Tibial nerve (tissue), 3 donors: Measurements from ENCODE around the gene PYGL.

Experiments used
- CTCF ChIP-seq, 5 experiments: fragments of 200-600 bp in 3 of 5; fragments of 450-650 bp in 2 of 5; sonication (generic) in 3 of 5; IDR thresholded peaks; one replicate each; pipeline ENCODE4 v1.5.1; 2016 to 2019; ENCODE audit warnings: antibody characterized with exemption in 5 of 5, mild to moderate bottlenecking in 3 of 5, moderate library complexity in 2 of 5
- POLR2A ChIP-seq, 2 donors: fragments of 450-650 bp; IDR thresholded peaks; one replicate each; pipeline ENCODE4 v1.6.1; 2017; ENCODE audit warnings: antibody characterized with exemption in 2 of 2, mild to moderate bottlenecking in 2 of 2, moderate library complexity in 2 of 2

DNA sequence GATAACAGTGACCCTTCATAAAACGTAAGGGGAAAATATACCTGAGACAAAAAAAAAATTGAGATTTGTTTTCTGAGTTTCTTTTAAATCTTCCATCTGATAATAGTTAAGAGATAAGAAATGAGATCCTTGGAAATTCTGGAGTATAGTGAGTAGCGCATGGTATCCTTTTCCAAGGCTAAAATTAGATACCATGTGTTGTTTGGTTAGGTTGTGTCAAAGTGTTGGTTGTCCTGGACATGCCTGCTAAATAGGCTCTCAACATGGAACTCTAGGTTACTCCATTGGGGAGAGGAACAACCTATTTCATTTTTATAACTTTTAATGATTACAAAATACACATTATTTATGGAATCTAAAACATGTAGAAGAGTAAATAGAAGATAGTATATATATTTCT is 14.8 kb downstream of the PYGL start:
- no peak for TF ChIP-seq CTCF (IDR thresholded peaks at IDR 0.05)
- TF ChIP-seq POLR2A (IDR thresholded peaks at IDR 0.05), result no peak
